Gastrocnemius medialis (tissue), 4 donors: ENCODE results near the gene UNC13B. TPM values are rescaled to one million over a fixed set of nuclear protein-coding genes. Genes with fewer than 3 reads are reported as not detected.
"Not testable (repeated sequence)": the region's sequence is repeated elsewhere in the genome, so short reads cannot be mapped to it uniquely, and the experiment has no call there.

Experiments used
- ATAC-seq, 2 donors: fragments of 150-250 bp; one replicate each; pipeline ENCODE4 v1.9.1; 2016
- DNase-seq, 2 donors: peaks; one replicate each; pipeline ENCODE4 v3.0.0-alpha.2; 2019
- H3K27ac ChIP-seq, 4 donors: fragments of 200-600 bp; sonication (generic); 1 replicate in 1 of 4; 2 replicates in 3 of 4; pipeline ENCODE4 v1.5.1; 2016 to 2018; ENCODE audit warnings: mild to moderate bottlenecking in 2 of 4, moderate library complexity in 1 of 4
- H3K27me3 ChIP-seq, 3 donors: fragments of 200-600 bp; sonication (generic) in 2 of 3; 1 replicate in 1 of 3; 2 replicates in 2 of 3; pipeline versions ENCODE4 v1.5.1 to v1.6.0; 2016 to 2019; ENCODE audit warnings: mild to moderate bottlenecking in 1 of 3, moderate library complexity in 1 of 3
- H3K36me3 ChIP-seq, 2 donors: fragments of 200-600 bp; sonication (generic) in 1 of 2; one replicate each; pipeline ENCODE4 v1.5.1; 2017 to 2018
- H3K4me1 ChIP-seq, 2 donors: fragments of 200-600 bp; sonication (generic) in 1 of 2; one replicate each; pipeline ENCODE4 v1.5.1; 2016 to 2017; ENCODE audit warnings: mild to moderate bottlenecking in 2 of 2
- H3K4me3 ChIP-seq, 4 donors: fragments of 200-600 bp; sonication (generic) in 3 of 4; 1 replicate in 1 of 4; 2 replicates in 3 of 4; pipeline ENCODE4 v1.5.1; 2016 to 2019; ENCODE audit warnings: mild to moderate bottlenecking in 2 of 4
- H3K9me3 ChIP-seq, 3 donors: fragments of 200-600 bp; sonication (generic) in 2 of 3; 1 replicate in 1 of 3; 2 replicates in 2 of 3; pipeline ENCODE4 v1.5.1; 2016 to 2019
- POLR2A ChIP-seq, 2 donors: fragments of 450-650 bp; IDR thresholded peaks; one replicate each; pipeline ENCODE4 v1.6.1; 2017; ENCODE audit warnings: antibody characterized with exemption in 2 of 2, mild to moderate bottlenecking in 2 of 2, moderate library complexity in 2 of 2
- in situ Hi-C, 4 donors: fragments of 200-750 bp; cut with MboI; loops; one replicate each; pipeline versions ENCODE4 v1.15.0 to v1.8.0; 2017; ENCODE audit warnings: low sequenced_read_pairs in 4 of 4
- intact Hi-C: fragments of 100-400 bp; cut with DNase I; formaldehyde crosslinking; loops from one replicate; pipeline ENCODE4 v1.15.1; 2023; ENCODE audit warnings: low total_unique reads
- total RNA-seq, 4 donors: library from RNA; depleted of rRNA; stranded (reverse); fragments of >200 nt; gene quantifications; one replicate each; pipeline versions ENCODE4 v1.1.0 to v1.2.3, GENCODE V29; 2016
- TF ChIP-seq, protein P1 (sequence below), 5 experiments: fragments of 450-650 bp in 3 of 5; fragments of 200-600 bp in 2 of 5; sonication (generic) in 2 of 5; IDR thresholded peaks in 4 of 5; conservative IDR thresholded peaks in 1 of 5; 1 replicate in 4 of 5; 2 replicates in 1 of 5; pipeline ENCODE4 v1.5.1; 2016 to 2019; ENCODE audit warnings: antibody characterized with exemption in 5 of 5, mild to moderate bottlenecking in 3 of 5, moderate library complexity in 3 of 5

The UNC13B gene
- total RNA-seq, 4 donors from 2014 or later: 7.5 to 17.5 (median 13.1) TPM

- H3K4me1 ChIP-seq: no peaks in the 10 kb centered on the region
- no peak overlapping the region for H3K27ac ChIP-seq
- H3K4me3 ChIP-seq: no peak overlapping the region
- DNase-seq (no peak), ATAC-seq (no peak)
- intact Hi-C loops: no loop called here
- H3K9me3 ChIP-seq: no peaks in the 10 kb centered on the region
- no peak for TF ChIP-seq POLR2A (IDR thresholded peaks at IDR 0.05)
- TF ChIP-seq, protein P1, sequence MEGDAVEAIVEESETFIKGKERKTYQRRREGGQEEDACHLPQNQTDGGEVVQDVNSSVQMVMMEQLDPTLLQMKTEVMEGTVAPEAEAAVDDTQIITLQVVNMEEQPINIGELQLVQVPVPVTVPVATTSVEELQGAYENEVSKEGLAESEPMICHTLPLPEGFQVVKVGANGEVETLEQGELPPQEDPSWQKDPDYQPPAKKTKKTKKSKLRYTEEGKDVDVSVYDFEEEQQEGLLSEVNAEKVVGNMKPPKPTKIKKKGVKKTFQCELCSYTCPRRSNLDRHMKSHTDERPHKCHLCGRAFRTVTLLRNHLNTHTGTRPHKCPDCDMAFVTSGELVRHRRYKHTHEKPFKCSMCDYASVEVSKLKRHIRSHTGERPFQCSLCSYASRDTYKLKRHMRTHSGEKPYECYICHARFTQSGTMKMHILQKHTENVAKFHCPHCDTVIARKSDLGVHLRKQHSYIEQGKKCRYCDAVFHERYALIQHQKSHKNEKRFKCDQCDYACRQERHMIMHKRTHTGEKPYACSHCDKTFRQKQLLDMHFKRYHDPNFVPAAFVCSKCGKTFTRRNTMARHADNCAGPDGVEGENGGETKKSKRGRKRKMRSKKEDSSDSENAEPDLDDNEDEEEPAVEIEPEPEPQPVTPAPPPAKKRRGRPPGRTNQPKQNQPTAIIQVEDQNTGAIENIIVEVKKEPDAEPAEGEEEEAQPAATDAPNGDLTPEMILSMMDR (IDR thresholded peaks at IDR 0.05 in 4 of 5, conservative IDR thresholded peaks at IDR 0.05 in 1 of 5): no peak
- peaks cover 0 to 20% of the 10 kb centered on the region in 2 donors for H3K36me3 ChIP-seq
- in situ Hi-C loops: no loop called here
- H3K27me3 ChIP-seq: no peaks in the 10 kb centered on the region
Measured at GRCh38 chr9:35407846-35408245, 246.0 kb downstream of the UNC13B start.

DNA sequence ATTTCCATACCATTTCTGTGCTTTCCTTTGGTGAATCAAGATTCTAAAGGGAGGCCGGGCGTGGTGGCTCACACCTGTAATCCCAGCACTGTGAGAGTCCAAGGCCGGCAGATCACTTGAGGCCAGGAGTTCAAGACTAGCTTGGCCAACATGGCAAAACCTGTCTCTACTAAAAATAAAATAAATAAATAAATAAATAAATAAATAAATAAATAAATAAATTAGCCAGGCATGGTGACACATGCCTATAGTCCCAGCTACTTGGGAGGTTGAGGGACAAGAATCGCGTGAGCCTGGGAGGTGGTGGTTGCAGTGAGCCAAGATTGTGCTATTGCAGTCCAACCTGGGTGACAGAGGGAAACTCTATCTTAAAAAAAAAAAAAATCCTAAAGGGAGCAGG is 247.6 kb downstream of the UNC13B start:
- H3K9me3 ChIP-seq, H3K4me1 ChIP-seq, H3K27me3 ChIP-seq, ATAC-seq, intact Hi-C loops, DNase-seq, H3K36me3 ChIP-seq, H3K27ac ChIP-seq, in situ Hi-C loops, H3K4me3 ChIP-seq: not testable (repeated sequence)

DNA sequence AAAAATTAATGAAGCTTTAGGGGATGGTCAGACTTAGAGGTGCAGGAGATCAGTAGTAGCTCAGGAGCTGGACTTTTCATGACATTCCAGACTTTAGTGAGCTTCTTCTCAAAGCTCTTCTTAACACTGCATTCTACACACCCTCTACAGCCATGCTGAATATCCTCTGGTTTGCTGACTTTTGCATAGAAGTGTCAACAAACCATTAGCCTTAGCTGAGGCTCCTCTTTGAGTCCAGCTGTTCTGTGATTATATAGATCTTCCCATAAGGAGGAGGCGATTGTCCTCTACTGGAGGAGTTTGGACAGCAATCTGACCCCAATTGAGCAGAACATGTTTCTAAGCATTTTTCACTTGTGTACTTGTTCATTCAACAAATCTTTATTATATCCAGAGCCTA is 253.1 kb downstream of the UNC13B start:
- no peaks in the 10 kb centered on the region for H3K4me1 ChIP-seq
- ATAC-seq (no peak), DNase-seq (no peak)
- H3K27ac ChIP-seq: no peak overlapping the region
- intact Hi-C loops: no loop called here
- no peaks in the 10 kb centered on the region for H3K9me3 ChIP-seq
- H3K27me3 ChIP-seq: no peaks in the 10 kb centered on the region
- no peaks in the 10 kb centered on the region for H3K36me3 ChIP-seq
- no peak overlapping the region for H3K4me3 ChIP-seq
- in situ Hi-C loops: no loop called here
- no peak for TF ChIP-seq POLR2A (IDR thresholded peaks at IDR 0.05)
- TF ChIP-seq, protein P1 (IDR thresholded peaks at IDR 0.05 in 4 of 5, conservative IDR thresholded peaks at IDR 0.05 in 1 of 5): no peak

GRCh38 chr9:35415402-35416097 is 253.7 kb downstream of the UNC13B start:
- no peak for DNase-seq
- Histone ChIP-seq H3K27me3 (no peaks in the 10 kb centered on the region), H3K4me3 (no peak overlapping the region), H3K4me1 (no peaks in the 10 kb centered on the region), H3K27ac (no peak overlapping the region), H3K36me3 (no peaks in the 10 kb centered on the region), H3K9me3 (no peaks in the 10 kb centered on the region)
- no peak for TF ChIP-seq POLR2A (IDR thresholded peaks at IDR 0.05)
- TF ChIP-seq, protein P1 (IDR thresholded peaks at IDR 0.05 in 4 of 5, conservative IDR thresholded peaks at IDR 0.05 in 1 of 5): no peak
- in situ Hi-C loops (no loop called here), intact Hi-C loops (no loop called here)
- ATAC-seq: no peak

- H3K27me3 ChIP-seq: no peaks in the 10 kb centered on the region
- TF ChIP-seq POLR2A (IDR thresholded peaks at IDR 0.05): no peak
- TF ChIP-seq, protein P1 (IDR thresholded peaks at IDR 0.05 in 4 of 5, conservative IDR thresholded peaks at IDR 0.05 in 1 of 5): no peak
- in situ Hi-C loops (no loop called here), intact Hi-C loops (no loop called here)
- no peaks in the 10 kb centered on the region for H3K9me3 ChIP-seq
- no peaks in the 10 kb centered on the region for H3K36me3 ChIP-seq
- H3K27ac ChIP-seq: no peak overlapping the region
- no peak for ATAC-seq
- H3K4me1 ChIP-seq: no peaks in the 10 kb centered on the region
- H3K4me3 ChIP-seq: no peak overlapping the region
- no peak for DNase-seq
Measured at GRCh38 chr9:35416098-35416427, 254.3 kb downstream of the UNC13B start.
